Fibroblast of skin of left quadriceps (primary cell): ENCODE data around the gene CCDC187.

Experiments used
- DNase-seq, 2 experiments: peaks; one replicate each; pipeline ENCODE4 v3.0.0-alpha.2; 2013; ENCODE audit warnings: low read depth in 2 of 2

Gene CCDC187

GRCh38 chr9:136283291-136284235, 20.3 kb downstream of the CCDC187 start:
- DNase-seq: peak; percentile 14 to 20

GRCh38 chr9:136282272-136282861, 21.5 kb downstream of the CCDC187 start:
- no peak for DNase-seq

- DNase-seq: no peak
Observed at GRCh38 chr9:136281421-136282271, 22.2 kb downstream of the CCDC187 start.

- no peak for DNase-seq
Observed at GRCh38 chr9:136280535-136281315, 23.2 kb downstream of the CCDC187 start.

DNA sequence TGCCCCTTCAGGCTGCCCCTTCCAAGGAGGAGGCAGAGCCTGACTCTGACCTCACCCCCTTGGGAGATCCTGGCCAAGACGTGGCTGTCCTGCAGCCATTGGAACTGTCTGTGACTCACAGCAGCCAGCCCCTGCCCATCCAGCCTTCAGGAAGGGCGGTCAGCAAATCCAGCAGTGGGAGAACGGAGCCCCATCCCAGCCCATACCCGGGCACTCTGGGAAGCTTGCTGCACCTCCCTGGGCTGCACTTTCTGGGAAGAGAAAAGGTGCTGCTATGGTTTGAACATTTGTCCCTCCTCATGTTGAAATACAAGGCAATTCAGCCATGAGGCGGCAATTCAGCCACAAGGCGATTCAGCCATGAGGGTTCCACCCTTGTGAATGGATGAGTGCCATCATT, 24.4 kb downstream of the CCDC187 start:
- DNase-seq: no peak

GRCh38 chr9:136278894-136279293, 25.0 kb downstream of the CCDC187 start:
- DNase-seq: no peak

DNA sequence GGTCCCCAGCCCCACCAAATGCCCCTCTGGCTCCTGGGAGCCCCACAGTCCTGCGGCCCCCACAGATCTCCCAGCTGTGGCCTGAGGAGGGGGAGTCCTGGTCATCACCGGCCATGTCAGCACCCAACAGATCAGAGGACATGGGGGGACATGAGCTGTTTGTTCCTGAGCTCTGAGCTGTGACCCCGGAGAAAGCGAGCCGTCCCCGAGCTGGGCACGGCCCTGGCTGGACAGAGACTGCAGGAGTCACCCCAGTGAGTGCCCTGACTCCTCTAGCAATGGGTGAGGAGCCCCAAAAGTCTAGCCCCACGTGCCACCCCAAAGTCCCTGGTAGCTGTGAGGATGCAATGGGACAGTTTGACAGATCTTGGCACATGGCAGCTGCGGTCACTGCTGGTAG, 25.7 kb downstream of the CCDC187 start:
- DNase-seq: no peak

DNA sequence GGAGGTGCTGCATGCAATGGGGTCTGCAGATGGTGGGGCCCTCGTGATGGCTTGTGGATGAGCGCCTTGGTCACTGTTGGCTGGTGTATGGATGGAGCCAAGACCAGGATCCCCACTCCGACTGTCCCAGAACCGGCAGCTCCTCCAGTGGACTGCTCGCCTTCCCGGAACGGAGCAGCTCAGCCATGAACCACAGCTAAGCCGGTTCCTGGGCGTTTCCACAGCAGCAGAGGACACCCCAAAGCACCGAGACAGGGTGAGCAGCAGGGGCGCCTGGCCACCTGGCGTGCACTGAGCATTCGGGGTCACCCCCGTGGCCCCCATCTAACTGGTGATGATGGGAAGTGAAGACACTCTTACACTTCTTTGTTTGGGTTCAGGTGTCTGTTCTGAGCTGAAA, 26.1 kb downstream of the CCDC187 start:
- DNase-seq: no peak

- DNase-seq: no peak
Observed at GRCh38 chr9:136276716-136277115, 27.2 kb downstream of the CCDC187 start.

DNA sequence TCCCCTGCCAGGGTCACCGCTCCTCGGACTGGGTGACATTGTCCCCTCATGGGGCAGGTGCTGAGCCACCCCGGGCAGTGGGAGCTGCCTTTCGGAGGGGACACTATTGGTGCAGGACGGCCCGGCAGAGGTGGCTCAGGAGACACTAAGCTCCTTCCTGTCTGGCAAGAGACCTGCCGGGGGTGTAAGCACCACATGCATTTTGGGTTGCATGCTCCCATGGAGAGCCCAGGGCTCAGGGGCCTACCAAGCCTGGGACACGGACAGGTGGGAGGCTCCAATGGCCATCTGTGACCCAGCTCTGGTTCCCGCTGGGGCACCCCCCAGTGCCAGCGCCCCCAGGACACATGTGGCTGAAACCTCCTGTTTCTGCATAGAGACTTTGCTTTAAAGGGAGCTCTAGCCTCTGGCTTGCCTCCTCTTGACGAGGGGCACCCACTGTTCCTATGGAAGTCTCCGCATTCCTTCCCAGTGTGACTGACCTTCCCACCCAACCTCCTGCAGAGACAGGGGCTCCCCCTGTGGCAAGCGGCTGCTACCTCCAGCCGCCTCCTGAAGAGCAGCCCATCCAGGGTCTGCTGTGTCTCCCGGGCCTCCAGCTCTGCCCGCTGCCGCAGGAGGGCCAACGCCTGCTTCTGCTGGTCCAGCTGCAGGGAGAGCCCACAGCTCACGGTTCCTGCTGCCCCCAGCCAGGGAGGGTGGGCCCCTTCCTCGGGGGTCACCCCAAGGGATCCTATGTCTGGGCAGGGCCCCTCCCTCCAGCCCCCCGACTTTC, 28.1 kb downstream of the CCDC187 start:
- DNase-seq: no peak

- no peak for DNase-seq
Observed at GRCh38 chr9:136274786-136275654, 28.9 kb downstream of the CCDC187 start.

DNA sequence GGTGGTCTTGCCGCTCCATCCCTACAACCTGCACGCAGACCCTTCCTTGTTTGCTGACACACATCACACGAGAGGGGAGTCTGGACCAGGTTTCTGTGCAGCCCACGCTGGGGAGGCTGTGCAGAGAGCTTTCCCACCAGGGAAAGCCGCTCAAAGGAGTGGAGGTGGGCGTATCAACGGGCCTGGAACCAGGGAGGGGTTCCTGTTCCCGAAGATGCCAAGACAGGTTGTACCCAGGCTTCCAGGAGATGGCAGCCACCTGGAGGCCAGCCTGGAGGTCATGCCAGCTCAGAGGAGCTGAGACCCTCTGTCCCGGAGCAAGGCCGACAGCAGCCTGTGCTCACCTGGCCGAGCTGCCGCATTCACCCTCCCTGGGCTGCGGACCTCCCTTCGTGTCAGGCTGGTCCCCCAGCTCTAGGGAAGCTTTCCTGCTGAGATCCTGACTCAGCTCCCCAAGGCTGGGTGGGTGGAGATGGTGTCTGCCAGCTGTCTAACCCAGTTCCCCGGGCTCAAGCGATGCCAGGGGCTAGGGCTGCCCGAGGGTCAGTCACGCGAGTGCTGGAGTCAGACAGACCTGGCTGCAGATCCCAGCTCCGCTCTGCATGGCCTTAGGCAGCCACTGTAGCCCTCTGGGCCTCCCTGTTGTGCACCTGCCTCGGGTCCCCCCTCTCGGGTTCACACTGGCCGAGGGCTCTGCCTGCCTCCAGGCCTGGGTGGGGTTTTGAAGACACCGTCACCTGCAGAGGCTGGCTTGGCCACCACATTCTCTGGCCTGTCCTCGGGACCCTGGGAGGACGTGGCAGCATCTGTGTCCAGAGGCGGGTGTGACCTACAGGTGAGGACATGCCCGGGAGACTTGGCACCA, 29.7 kb downstream of the CCDC187 start:
- DNase-seq: no peak

GRCh38 chr9:136273244-136273865, 30.5 kb downstream of the CCDC187 start:
- no peak for DNase-seq

DNA sequence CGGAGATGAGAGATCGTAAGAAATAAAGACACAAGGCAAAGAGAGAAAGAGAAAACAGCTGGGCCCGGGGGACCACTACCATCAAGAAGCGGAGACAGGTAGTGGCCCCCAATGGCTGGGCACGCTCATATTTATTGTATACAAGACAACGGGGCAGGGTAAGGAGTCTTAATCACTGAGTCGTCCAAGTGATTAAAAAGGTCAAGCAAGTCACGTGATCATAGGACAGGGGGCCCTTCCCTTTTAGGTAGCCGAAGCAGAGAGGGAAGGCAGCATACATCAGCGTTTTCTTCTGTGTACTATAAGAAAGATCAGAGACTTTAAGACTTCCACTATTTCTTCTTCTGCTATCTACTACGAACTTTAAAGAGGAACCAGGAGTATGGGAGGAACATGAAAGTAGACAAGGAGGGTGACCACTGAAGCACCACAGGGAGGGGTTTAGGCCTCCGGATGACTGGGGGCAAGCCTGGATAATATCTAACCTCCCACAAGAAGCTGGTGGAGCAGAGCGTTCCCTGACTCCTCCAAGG, 33.7 kb downstream of the CCDC187 start:
- no peak for DNase-seq

DNA sequence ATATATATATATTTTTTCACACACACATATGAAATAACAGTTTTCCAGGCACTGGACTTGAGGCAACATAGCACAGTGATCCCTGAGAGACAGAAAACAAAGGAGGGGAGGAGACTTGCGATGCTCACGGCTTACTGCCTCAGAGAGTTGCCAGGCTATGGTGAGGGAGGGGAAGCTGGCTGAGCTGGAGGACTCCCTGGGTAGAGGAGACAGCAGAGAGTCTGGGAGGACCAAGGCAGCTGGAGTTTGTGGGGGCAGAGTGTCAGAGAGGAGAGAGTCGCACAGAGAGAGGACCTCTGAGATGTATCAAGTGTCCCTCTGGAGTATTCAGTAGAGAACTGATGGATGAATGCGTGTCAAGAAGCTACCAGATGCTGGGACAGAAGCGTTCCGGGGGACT, 35.2 kb downstream of the CCDC187 start:
- DNase-seq: no peak

DNA sequence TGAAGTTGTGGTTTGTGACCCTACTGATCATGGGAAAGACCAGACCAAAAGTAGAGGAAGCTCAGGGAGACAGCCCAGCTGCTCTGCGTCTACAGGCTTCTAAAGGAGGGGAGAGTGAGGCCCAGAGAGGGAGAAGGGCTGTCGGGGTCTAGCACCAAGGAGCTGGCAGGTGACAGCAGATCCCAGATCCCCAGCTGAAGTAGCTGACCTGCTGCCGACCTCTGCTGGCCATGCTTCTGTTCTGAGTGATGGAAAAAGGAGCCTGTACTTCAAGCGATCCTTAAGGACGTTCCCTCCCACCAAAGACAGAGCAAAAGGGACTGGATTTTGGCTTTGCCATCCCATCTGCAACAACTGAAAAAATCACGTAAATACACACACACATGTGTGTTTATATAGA, 35.6 kb downstream of the CCDC187 start:
- no peak for DNase-seq

GRCh38 chr9:136267261-136268111, 36.4 kb downstream of the CCDC187 start:
- peak; percentile 57 to 58 for DNase-seq
